Tibial artery (tissue), 4 donors: Measurements from ENCODE around the gene KIF26B.
"Not testable (repeated sequence)": the region's sequence is repeated elsewhere in the genome, so short reads cannot be mapped to it uniquely, and the experiment has no call there.

Source experiments
- DNase-seq, 2 donors: peaks; one replicate each; pipeline ENCODE4 v3.0.0-alpha.2; 2019
- H3K27ac ChIP-seq, 2 donors: fragments of 200-600 bp; sonication (generic) in 1 of 2; 1 replicate in 1 of 2; 2 replicates in 1 of 2; pipeline ENCODE4 v1.5.1; 2018 to 2019; ENCODE audit warnings: mild to moderate bottlenecking in 1 of 2
- H3K27me3 ChIP-seq, 2 donors: fragments of 200-600 bp; sonication (generic) in 1 of 2; one replicate each; pipeline versions ENCODE4 v1.5.1 to v1.6.0; 2016 to 2019
- H3K36me3 ChIP-seq, 3 donors: fragments of 200-600 bp; sonication (generic) in 2 of 3; one replicate each; pipeline ENCODE4 v1.5.1; 2016 to 2019; ENCODE audit warnings: mild to moderate bottlenecking in 2 of 3
- H3K4me1 ChIP-seq, 4 donors: fragments of 200-600 bp; sonication (generic) in 2 of 4; 1 replicate in 3 of 4; 2 replicates in 1 of 4; pipeline ENCODE4 v1.5.1; 2016 to 2019
- H3K4me3 ChIP-seq, 2 donors: fragments of 200-600 bp; sonication (generic) in 1 of 2; 1 replicate in 1 of 2; 2 replicates in 1 of 2; pipeline ENCODE4 v1.5.1; 2018 to 2019; ENCODE audit warnings: mild to moderate bottlenecking in 2 of 2
- H3K9me3 ChIP-seq, 3 donors: fragments of 200-600 bp; sonication (generic) in 1 of 3; one replicate each; pipeline ENCODE4 v1.5.1; 2016 to 2019
- CTCF ChIP-seq, 2 experiments: fragments of 200-600 bp in 1 of 2; fragments of 450-650 bp in 1 of 2; IDR thresholded peaks; one replicate each; pipeline ENCODE4 v1.5.1; 2017 to 2019; ENCODE audit warnings: antibody characterized with exemption in 2 of 2, mild to moderate bottlenecking in 1 of 2, moderate library complexity in 1 of 2
- intact Hi-C: fragments of 100-400 bp; cut with DNase I; formaldehyde crosslinking; loops from one replicate; pipeline ENCODE4 v1.15.0; 2023; ENCODE audit warnings: low total_unique reads

The KIF26B gene

GRCh38 chr1:245319094-245319493, 164.3 kb downstream of the KIF26B start:
- H3K27ac ChIP-seq, result no peak overlapping the region
- intact Hi-C loops, result no loop called here
- H3K9me3 ChIP-seq, result no peaks in the 10 kb centered on the region
- no peaks in the 10 kb centered on the region for H3K4me1 ChIP-seq
- no peak overlapping the region for H3K4me3 ChIP-seq
- no peaks in the 10 kb centered on the region for H3K36me3 ChIP-seq
- H3K27me3 ChIP-seq, result no peaks in the 10 kb centered on the region
- no peak for DNase-seq
- no peak for TF ChIP-seq CTCF (IDR thresholded peaks at IDR 0.05)

- intact Hi-C loops, result no loop called here
- H3K9me3 ChIP-seq, result no peaks in the 10 kb centered on the region
- H3K4me1 ChIP-seq, result no peaks in the 10 kb centered on the region
- TF ChIP-seq CTCF (IDR thresholded peaks at IDR 0.05), result no peak
- no peak for DNase-seq
- H3K27me3 ChIP-seq, result no peaks in the 10 kb centered on the region
- H3K4me3 ChIP-seq, result no peak overlapping the region
- no peak overlapping the region for H3K27ac ChIP-seq
- H3K36me3 ChIP-seq, result no peaks in the 10 kb centered on the region
These were observed 167.9 kb downstream of the KIF26B start for GRCh38 chr1:245322673-245323072.

- H3K4me3 ChIP-seq, DNase-seq, H3K36me3 ChIP-seq, H3K27ac ChIP-seq, H3K4me1 ChIP-seq, H3K27me3 ChIP-seq, intact Hi-C loops, H3K9me3 ChIP-seq: not testable (repeated sequence)
These were observed 169.0 kb downstream of the KIF26B start for GRCh38 chr1:245323765-245324164.

GRCh38 chr1:245325922-245326795, 171.4 kb downstream of the KIF26B start:
- Histone ChIP-seq H3K27ac (no peak overlapping the region), H3K4me3 (no peak overlapping the region), H3K4me1 (no peaks in the 10 kb centered on the region), H3K27me3 (no peaks in the 10 kb centered on the region), H3K9me3 (no peaks in the 10 kb centered on the region), H3K36me3 (no peaks in the 10 kb centered on the region)
- no peak for TF ChIP-seq CTCF (IDR thresholded peaks at IDR 0.05)
- no peak for DNase-seq
- intact Hi-C loops, result no loop called here

GRCh38 chr1:245327360-245327759, 172.6 kb downstream of the KIF26B start:
- no peaks in the 10 kb centered on the region for H3K9me3 ChIP-seq
- intact Hi-C loops, result no loop called here
- H3K4me1 ChIP-seq, result no peaks in the 10 kb centered on the region
- no peaks in the 10 kb centered on the region for H3K27me3 ChIP-seq
- TF ChIP-seq CTCF (IDR thresholded peaks at IDR 0.05), result no peak
- H3K4me3 ChIP-seq, result no peak overlapping the region
- no peaks in the 10 kb centered on the region for H3K36me3 ChIP-seq
- no peak for DNase-seq
- H3K27ac ChIP-seq, result no peak overlapping the region

- no peak overlapping the region for H3K27ac ChIP-seq
- H3K4me1 ChIP-seq, result no peaks in the 10 kb centered on the region
These were observed 173.1 kb downstream of the KIF26B start for GRCh38 chr1:245327842-245328241.

More at GRCh38 chr1:245327842-245328241, 173.1 kb downstream of the KIF26B start:
- intact Hi-C loops, result no loop called here
- DNase-seq, result no peak
- Histone ChIP-seq H3K36me3 (no peaks in the 10 kb centered on the region), H3K9me3 (no peaks in the 10 kb centered on the region), H3K4me3 (no peak overlapping the region), H3K27me3 (no peaks in the 10 kb centered on the region)
- no peak for TF ChIP-seq CTCF (IDR thresholded peaks at IDR 0.05)
